K562 (cell line): ENCODE data around the gene CDC14B. TPM values are rescaled to one million over a fixed set of nuclear protein-coding genes. Genes with fewer than 3 reads are reported as not detected.

Source experiments
- CBX1 ChIP-seq: sonication (generic); IDR thresholded peaks from 2 replicates; pipeline ENCODE4 v1.6.1; 2016; ENCODE audit warnings: antibody characterized with exemption, low read depth, mild to moderate bottlenecking
- EHMT2 ChIP-seq: fragments of 450-650 bp; IDR thresholded peaks from 2 replicates; pipeline ENCODE4 v1.6.1; 2018; ENCODE audit warnings: antibody characterized with exemption
- MAZ ChIP-seq, 2 experiments: fragments of 450-650 bp in 1 of 2; sonication (generic) in 1 of 2; formaldehyde crosslinking; IDR thresholded peaks in 1 of 2; conservative IDR thresholded peaks in 1 of 2; 2 replicates each; pipeline versions ENCODE4 v1.4.0 to v1.5.0; 2020; ENCODE audit warnings: mild to moderate bottlenecking in 1 of 2, missing genetic modification reagents in 1 of 2
- NR1H2 ChIP-seq: sonication (generic); formaldehyde crosslinking; IDR thresholded peaks from 2 replicates; pipeline ENCODE4 v1.4.0; 2020; ENCODE audit warnings: mild to moderate bottlenecking, missing genetic modification reagents
- NRF1 ChIP-seq, 2 experiments: fragments of 450-650 bp; IDR thresholded peaks in 1 of 2; conservative IDR thresholded peaks in 1 of 2; 2 replicates each; pipeline ENCODE4 v1.6.1; 2014; ENCODE audit warnings: mild to moderate bottlenecking in 2 of 2
- RB1 ChIP-seq: fragments of 450-650 bp; IDR thresholded peaks from 2 replicates; pipeline ENCODE4 v1.6.1; 2017; ENCODE audit warnings: low read depth, mild to moderate bottlenecking
- RBM39 ChIP-seq: fragments of 200-400 bp; formaldehyde crosslinking; optimal IDR thresholded peaks from 2 replicates; pipeline ENCODE3; 2018; ENCODE audit warnings: low read depth, low read length
- SAP30 ChIP-seq: fragments of 200-600 bp; sonication (generic); IDR thresholded peaks from 2 replicates; pipeline ENCODE4 v1.6.1; 2012; ENCODE audit warnings: borderline replicate concordance, low read depth, mild to moderate bottlenecking, moderate library complexity, low read length, control low read depth, inconsistent platforms; ENCODE audit not compliant: insufficient read depth, poor library complexity, severe bottlenecking
- SP1 ChIP-seq: sonication (generic); formaldehyde crosslinking; IDR thresholded peaks from 2 replicates; pipeline ENCODE4 v1.8.1; 2022; ENCODE audit warnings: mild to moderate bottlenecking, missing genetic modification reagents
- TCF7 ChIP-seq: sonication (generic); IDR thresholded peaks from 2 replicates; pipeline ENCODE4 v1.6.1; 2016; ENCODE audit warnings: antibody characterized with exemption, borderline replicate concordance
- UBTF ChIP-seq, 2 experiments: IDR thresholded peaks; 2 replicates each; pipeline ENCODE4 v1.6.1; 2012; ENCODE audit warnings: improper control_type of control experiment in 2 of 2, low read depth in 2 of 2, low read length in 2 of 2, borderline replicate concordance in 1 of 2
- ZNF395 ChIP-seq: fragments of 200-800 bp; sonication (Bioruptor generic); IDR thresholded peaks from 2 replicates; pipeline ENCODE4 v1.6.1; 2017; ENCODE audit warnings: missing genetic modification characterization, missing compliant biosample characterization
- polyA plus RNA-seq, 8 experiments: library from polyadenylated mRNA; depleted of rRNA in 4 of 8; stranded (reverse) in 5 of 8; unstranded in 3 of 8; fragments of >200 nt; fragmentation: Nextera tagmentation in 2 of 8; fragmentation: Illumina TruSeq in 1 of 8; extraction: Ambion mirVana in 2 of 8; extraction: Trizol in 1 of 8; gene quantifications; 2 replicates each; pipeline versions ENCODE4 v1.2.1 to v1.2.3, GENCODE V29; 2011 to 2014; ENCODE audit warnings: inconsistent platforms in 1 of 8, missing spikeins in 1 of 8
- total RNA-seq, 7 experiments: library from RNA; depleted of rRNA in 6 of 7; stranded (reverse); fragments of >200 nt in 6 of 7; fragmentation: Illumina TruSeq in 2 of 7; extraction: Trizol in 2 of 7; gene quantifications; 2 replicates each; pipeline versions ENCODE4 v1.2.1 to v1.2.3, GENCODE V29; 2011 to 2021; ENCODE audit warnings: low replicate concordance in 1 of 7
- TF ChIP-seq, protein P1 (sequence below): sonication (generic); formaldehyde crosslinking; IDR thresholded peaks from 2 replicates; pipeline ENCODE4 v1.8.0; 2023; ENCODE audit warnings: mild to moderate bottlenecking, missing genetic modification reagents
- TF ChIP-seq, protein P2 (sequence below), 2 experiments: fragments of 450-650 bp; conservative IDR thresholded peaks; 2 replicates each; pipeline ENCODE4 v1.6.1; 2017; ENCODE audit warnings: mild to moderate bottlenecking in 2 of 2, moderate library complexity in 2 of 2

Gene CDC14B
- total and polyA plus RNA-seq, 9 of the 15 experiments (the other 6 are each of a cell fraction or from before 2014, with no cell fraction given), result 1.4 to 6.0 (median 3.8) TPM

DNA sequence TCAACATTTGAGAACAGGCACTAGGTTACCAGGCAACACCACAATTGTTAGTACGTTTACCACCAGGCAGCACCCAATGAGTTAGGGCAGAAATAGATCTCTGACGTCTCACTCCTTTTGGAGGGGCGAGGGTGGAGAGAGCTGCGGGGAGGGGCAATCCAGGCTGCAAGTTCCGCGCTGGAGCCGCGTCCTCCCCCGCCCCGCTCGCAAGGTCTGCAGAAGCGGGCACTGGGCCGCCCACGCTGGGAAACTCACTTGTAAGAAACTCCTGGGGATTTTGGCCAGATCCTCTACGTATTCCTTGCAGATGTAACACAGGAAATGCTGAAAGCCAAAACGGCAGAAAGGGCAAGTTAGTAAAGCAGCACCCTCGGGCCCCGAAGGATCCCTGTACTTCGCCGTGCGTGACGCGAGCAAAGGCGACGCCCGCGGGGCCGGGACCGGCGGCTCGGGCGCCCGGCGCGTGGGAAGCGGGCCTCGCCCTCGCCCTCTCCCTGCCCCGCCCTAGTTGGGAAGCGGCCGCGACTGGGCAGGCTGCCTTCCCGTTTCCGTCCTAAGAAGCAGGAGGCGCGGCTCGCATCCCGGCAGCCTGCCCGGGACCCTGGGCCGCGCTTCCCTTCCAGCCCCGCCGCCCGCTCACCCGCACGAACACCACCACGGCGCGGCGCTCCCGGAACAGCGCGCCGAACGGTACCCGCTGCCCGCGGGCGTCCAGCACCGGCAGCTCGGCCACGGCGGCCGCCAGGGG lies 35.0 kb upstream of the CDC14B start (continued):
- TF ChIP-seq, protein P1, sequence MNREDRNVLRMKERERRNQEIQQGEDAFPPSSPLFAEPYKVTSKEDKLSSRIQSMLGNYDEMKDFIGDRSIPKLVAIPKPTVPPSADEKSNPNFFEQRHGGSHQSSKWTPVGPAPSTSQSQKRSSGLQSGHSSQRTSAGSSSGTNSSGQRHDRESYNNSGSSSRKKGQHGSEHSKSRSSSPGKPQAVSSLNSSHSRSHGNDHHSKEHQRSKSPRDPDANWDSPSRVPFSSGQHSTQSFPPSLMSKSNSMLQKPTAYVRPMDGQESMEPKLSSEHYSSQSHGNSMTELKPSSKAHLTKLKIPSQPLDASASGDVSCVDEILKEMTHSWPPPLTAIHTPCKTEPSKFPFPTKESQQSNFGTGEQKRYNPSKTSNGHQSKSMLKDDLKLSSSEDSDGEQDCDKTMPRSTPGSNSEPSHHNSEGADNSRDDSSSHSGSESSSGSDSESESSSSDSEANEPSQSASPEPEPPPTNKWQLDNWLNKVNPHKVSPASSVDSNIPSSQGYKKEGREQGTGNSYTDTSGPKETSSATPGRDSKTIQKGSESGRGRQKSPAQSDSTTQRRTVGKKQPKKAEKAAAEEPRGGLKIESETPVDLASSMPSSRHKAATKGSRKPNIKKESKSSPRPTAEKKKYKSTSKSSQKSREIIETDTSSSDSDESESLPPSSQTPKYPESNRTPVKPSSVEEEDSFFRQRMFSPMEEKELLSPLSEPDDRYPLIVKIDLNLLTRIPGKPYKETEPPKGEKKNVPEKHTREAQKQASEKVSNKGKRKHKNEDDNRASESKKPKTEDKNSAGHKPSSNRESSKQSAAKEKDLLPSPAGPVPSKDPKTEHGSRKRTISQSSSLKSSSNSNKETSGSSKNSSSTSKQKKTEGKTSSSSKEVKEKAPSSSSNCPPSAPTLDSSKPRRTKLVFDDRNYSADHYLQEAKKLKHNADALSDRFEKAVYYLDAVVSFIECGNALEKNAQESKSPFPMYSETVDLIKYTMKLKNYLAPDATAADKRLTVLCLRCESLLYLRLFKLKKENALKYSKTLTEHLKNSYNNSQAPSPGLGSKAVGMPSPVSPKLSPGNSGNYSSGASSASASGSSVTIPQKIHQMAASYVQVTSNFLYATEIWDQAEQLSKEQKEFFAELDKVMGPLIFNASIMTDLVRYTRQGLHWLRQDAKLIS, result no peak
- TF ChIP-seq RBM39 (no peak), MAZ (CRISPR knock-in tag; conservative IDR thresholded peaks at IDR 0.05 in 1 of 2, IDR thresholded peaks at IDR 0.05 in 1 of 2) (peak; percentile 43 to 74; a peak in 2 of 4 replicates), TCF7 (no peak), SP1 (CRISPR knock-in tag) (0 out of 2 replicates have a peak, but pooled peaks have one; percentile 2), EHMT2 (no peak), NRF1 (conservative IDR thresholded peaks at IDR 0.05 in 1 of 2, IDR thresholded peaks at IDR 0.05 in 1 of 2) (peak in 1 of 2 experiments; percentile 4; a peak in 2 of 4 replicates), ZNF395 (peak; percentile 72; the same call in 1 of the 2 replicates), RB1 (peak; percentile 61), NR1H2 (peak; percentile 88; the same call in 1 of the 2 replicates), SAP30 (peak; percentile 47), UBTF (IDR thresholded peaks at IDR 0.05; ENCODE audit: borderline replicate concordance in 1 of 2, low read depth in 2 of 2, low read length in 2 of 2) (peak in 1 of 2 experiments; percentile 19; a peak in 1 of 4 replicates), CBX1 (peak; percentile 28; the same call in 1 of the 2 replicates)
- TF ChIP-seq, protein P2, sequence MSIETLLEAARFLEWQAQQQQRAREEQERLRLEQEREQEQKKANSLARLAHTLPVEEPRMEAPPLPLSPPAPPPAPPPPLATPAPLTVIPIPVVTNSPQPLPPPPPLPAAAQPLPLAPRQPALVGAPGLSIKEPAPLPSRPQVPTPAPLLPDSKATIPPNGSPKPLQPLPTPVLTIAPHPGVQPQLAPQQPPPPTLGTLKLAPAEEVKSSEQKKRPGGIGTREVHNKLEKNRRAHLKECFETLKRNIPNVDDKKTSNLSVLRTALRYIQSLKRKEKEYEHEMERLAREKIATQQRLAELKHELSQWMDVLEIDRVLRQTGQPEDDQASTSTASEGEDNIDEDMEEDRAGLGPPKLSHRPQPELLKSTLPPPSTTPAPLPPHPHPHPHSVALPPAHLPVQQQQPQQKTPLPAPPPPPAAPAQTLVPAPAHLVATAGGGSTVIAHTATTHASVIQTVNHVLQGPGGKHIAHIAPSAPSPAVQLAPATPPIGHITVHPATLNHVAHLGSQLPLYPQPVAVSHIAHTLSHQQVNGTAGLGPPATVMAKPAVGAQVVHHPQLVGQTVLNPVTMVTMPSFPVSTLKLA (conservative IDR thresholded peaks at IDR 0.05), result 0 out of 4 replicates have a peak, but pooled peaks of 1 of the 2 experiments have one; percentile 19
